Measurements from ENCODE around the gene BCR. TPM values are rescaled to one million over a fixed set of nuclear protein-coding genes. Genes with fewer than 3 reads are reported as not detected.
"Not testable (repeated sequence)": the region's sequence is repeated elsewhere in the genome, so short reads cannot be mapped to it uniquely, and the experiment has no call there.

BCR gene
- polyA plus RNA-seq, 10 donors: 13.5 to 23.5 (median 16.8) TPM

GRCh38 chr22:23365961-23366360, 185.7 kb downstream of the BCR start:
- DNase-seq: no peak

GRCh38 chr22:23367196-23367595, 186.9 kb downstream of the BCR start:
- DNase-seq: not testable (repeated sequence)

Other genes with a start within 250 kb of the BCR start
- 1 to 10 TPM; 1.9 to 4.0 (median 3.0) TPM for gene GNAZ, start 110.0 kb upstream of the BCR start, polyA plus RNA-seq (ENCODE audit: insufficient read length in 10 of 10)
- 1 to 10 TPM in 2 of 10 donors, under 1 TPM in 8; 0.13 to 1.7 (median 0.73) TPM for gene RSPH14, start 38.5 kb upstream of the BCR start, polyA plus RNA-seq (ENCODE audit: insufficient read length in 10 of 10)
- gene RAB36, start 35.0 kb upstream of the BCR start, polyA plus RNA-seq (ENCODE audit: insufficient read length in 10 of 10): 1 to 10 TPM in 9 of 10 donors, under 1 TPM in 1; 0.85 to 3.4 (median 1.6) TPM